ENCODE results near the gene ZEB2. TPM values are rescaled to one million over a fixed set of nuclear protein-coding genes. Genes with fewer than 3 reads are reported as not detected.

ZEB2 gene
- total RNA-seq, 1 experiment from 2014 or later: 1.2 TPM

DNA sequence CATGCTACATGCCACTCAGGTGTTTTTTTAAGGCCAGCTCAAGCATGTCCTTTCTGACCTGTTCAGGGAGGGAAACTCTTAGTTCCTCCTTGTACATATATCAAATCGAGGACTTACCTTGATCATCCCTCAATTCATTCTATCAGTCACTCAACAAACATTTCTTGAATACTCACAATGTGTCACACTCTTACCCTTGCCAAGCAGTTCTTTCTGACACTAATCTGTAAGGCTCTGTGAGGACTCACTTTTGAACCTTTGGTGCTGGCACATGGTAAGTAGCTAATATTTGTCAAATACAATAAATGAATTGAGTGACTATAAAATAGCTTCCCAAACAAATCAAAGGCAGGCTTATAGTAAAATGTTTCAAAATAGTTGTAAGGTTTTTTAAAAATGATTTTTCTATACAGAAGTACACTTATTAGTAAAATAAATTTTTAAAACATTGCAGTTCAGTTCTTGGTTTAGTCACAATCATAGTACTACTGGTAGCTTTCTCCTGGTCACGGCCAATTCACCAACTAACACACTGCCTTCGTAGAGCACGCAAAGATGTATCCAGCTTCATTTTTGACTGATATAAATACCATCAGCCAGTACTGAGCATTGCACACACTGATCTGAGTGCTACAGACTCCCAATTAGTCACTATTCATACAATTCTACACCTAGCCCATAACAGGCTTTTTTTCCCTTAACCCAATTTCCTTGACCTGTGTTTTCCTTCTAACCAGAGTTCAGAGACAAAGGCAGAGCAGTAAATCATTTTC, 50.9 kb downstream of the ZEB2 start:
- Mint-ChIP-seq H3K4me3 (no peak overlapping the region), H3K27me3 (ENCODE audit: low read depth) (peaks cover 2% of the 10 kb centered on the region; the same call in 1 of the 2 replicates), H3K4me1 (peaks cover 8 to 12% of the 10 kb centered on the region in 2 experiments), H3K36me3 (ENCODE audit: insufficient read depth in 1 of 3, low read depth in 3 of 3) (no peaks in the 10 kb centered on the region), H3K9me3 (no peaks in the 10 kb centered on the region; a peak in 1 of 5 replicates), H3K27ac (no peak overlapping the region)
- Histone ChIP-seq H2BK5ac (ENCODE audit: insufficient read length, low read length) (no peak overlapping the region), H4K8ac (replicated peaks; ENCODE audit: insufficient read length, low read depth, low read length) (no peak overlapping the region), H2BK120ac (ENCODE audit: low read depth, low read length, poor library complexity, severe bottlenecking) (no peak overlapping the region), H3K18ac (ENCODE audit: insufficient read length, low read depth, low read length) (no peak overlapping the region), H2BK20ac (ENCODE audit: low read depth, low read length, poor library complexity, severe bottlenecking) (no peak overlapping the region), H3K9me3 (ENCODE audit: control insufficient read depth, low read depth, low read length) (no peaks in the 10 kb centered on the region), H3K4me2 (ENCODE audit: insufficient read depth, insufficient read length, low read length) (no peak overlapping the region), H4K20me1 (ENCODE audit: control insufficient read depth, insufficient read depth, insufficient read length) (no peaks in the 10 kb centered on the region), H2AFZ (ENCODE audit: low read length) (no peak overlapping the region), H3K23ac (ENCODE audit: insufficient read length, low read depth, low read length) (no peak overlapping the region), H3K9ac (ENCODE audit: extremely low read depth, insufficient read length, low read length) (no peak overlapping the region), H3K4me1 (ENCODE audit: insufficient read depth, low read length) (peaks cover 11% of the 10 kb centered on the region; the same call in 1 of the 2 replicates), H3K27ac (ENCODE audit: insufficient read length, low read depth, low read length) (no peak overlapping the region), H3K23me2 (ENCODE audit: insufficient read length, low read depth, low read length, poor library complexity, severe bottlenecking) (no peaks in the 10 kb centered on the region), H3K79me2 (ENCODE audit: insufficient read depth, low read length) (no peaks in the 10 kb centered on the region), H3K79me1 (ENCODE audit: insufficient read depth, low read depth, low read length, poor library complexity, severe bottlenecking) (no peaks in the 10 kb centered on the region), H3K14ac (ENCODE audit: insufficient read depth, low read length) (no peak overlapping the region), H3K27me3 (ENCODE audit: insufficient read depth, low read length) (no peaks in the 10 kb centered on the region), H3T11ph (ENCODE audit: low read length) (no peak overlapping the region), H3K56ac (ENCODE audit: insufficient read length, low read depth, low read length) (no peak overlapping the region), H4K91ac (ENCODE audit: insufficient read length, low read depth, low read length) (no peak overlapping the region), H2AK5ac (ENCODE audit: insufficient read length, low read length) (no peak overlapping the region), H3K4ac (ENCODE audit: low read depth, low read length) (no peak overlapping the region), H4K5ac (ENCODE audit: insufficient read length, low read depth, low read length) (no peak overlapping the region), H2BK15ac (ENCODE audit: low read depth, low read length) (no peak overlapping the region), H2BK12ac (ENCODE audit: insufficient read length, low read depth, low read length) (no peak overlapping the region)
- TF ChIP-seq, protein P1, sequence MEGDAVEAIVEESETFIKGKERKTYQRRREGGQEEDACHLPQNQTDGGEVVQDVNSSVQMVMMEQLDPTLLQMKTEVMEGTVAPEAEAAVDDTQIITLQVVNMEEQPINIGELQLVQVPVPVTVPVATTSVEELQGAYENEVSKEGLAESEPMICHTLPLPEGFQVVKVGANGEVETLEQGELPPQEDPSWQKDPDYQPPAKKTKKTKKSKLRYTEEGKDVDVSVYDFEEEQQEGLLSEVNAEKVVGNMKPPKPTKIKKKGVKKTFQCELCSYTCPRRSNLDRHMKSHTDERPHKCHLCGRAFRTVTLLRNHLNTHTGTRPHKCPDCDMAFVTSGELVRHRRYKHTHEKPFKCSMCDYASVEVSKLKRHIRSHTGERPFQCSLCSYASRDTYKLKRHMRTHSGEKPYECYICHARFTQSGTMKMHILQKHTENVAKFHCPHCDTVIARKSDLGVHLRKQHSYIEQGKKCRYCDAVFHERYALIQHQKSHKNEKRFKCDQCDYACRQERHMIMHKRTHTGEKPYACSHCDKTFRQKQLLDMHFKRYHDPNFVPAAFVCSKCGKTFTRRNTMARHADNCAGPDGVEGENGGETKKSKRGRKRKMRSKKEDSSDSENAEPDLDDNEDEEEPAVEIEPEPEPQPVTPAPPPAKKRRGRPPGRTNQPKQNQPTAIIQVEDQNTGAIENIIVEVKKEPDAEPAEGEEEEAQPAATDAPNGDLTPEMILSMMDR (conservative IDR thresholded peaks at IDR 0.05): no peak
- no CpG with 5 or more reads among the region's 4 CpGs for WGBS (ENCODE audit: extremely low coverage, insufficient read length, low lambda C conversion rate)
- no peak for DNase-seq

All from H9 (cell line).